ENCODE measurements around the gene PDIK1L. TPM values are rescaled to one million over a fixed set of nuclear protein-coding genes. Genes with fewer than 3 reads are reported as not detected.
A peak's percentile ranks its signal among the peaks of the same experiment; 100 is the strongest.

The PDIK1L gene
- total RNA-seq, 3 donors from 2014 or later = 9.2 to 17.3 (median 9.3) TPM

GRCh38 chr1:26126321-26127084 lies 14.9 kb downstream of the PDIK1L start:
- no peak overlapping the region for H3K4me3 ChIP-seq
- no peaks in the 10 kb centered on the region for H3K4me1 ChIP-seq
- peak in 1 of 3 donors; percentile 78 for TF ChIP-seq POLR2AphosphoS5 (IDR thresholded peaks at IDR 0.05)
- no peak for TF ChIP-seq POLR2A (IDR thresholded peaks at IDR 0.05)
- TF ChIP-seq, protein P1, sequence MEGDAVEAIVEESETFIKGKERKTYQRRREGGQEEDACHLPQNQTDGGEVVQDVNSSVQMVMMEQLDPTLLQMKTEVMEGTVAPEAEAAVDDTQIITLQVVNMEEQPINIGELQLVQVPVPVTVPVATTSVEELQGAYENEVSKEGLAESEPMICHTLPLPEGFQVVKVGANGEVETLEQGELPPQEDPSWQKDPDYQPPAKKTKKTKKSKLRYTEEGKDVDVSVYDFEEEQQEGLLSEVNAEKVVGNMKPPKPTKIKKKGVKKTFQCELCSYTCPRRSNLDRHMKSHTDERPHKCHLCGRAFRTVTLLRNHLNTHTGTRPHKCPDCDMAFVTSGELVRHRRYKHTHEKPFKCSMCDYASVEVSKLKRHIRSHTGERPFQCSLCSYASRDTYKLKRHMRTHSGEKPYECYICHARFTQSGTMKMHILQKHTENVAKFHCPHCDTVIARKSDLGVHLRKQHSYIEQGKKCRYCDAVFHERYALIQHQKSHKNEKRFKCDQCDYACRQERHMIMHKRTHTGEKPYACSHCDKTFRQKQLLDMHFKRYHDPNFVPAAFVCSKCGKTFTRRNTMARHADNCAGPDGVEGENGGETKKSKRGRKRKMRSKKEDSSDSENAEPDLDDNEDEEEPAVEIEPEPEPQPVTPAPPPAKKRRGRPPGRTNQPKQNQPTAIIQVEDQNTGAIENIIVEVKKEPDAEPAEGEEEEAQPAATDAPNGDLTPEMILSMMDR (IDR thresholded peaks at IDR 0.05) = no peak
- no peaks in the 10 kb centered on the region for H3K9me3 ChIP-seq
- peak overlapping the region; percentile 67 to 78 for H3K27ac ChIP-seq
- DNase-seq (ENCODE audit: low spot score in 2 of 2) = peak in 1 of 2 donors; percentile 48
- H3K36me3 ChIP-seq = no peaks in the 10 kb centered on the region
- H3K27me3 ChIP-seq = no peaks in the 10 kb centered on the region
- intact Hi-C loops (cut with DNase I; ENCODE audit: low total_unique reads) = no loop called here

DNA sequence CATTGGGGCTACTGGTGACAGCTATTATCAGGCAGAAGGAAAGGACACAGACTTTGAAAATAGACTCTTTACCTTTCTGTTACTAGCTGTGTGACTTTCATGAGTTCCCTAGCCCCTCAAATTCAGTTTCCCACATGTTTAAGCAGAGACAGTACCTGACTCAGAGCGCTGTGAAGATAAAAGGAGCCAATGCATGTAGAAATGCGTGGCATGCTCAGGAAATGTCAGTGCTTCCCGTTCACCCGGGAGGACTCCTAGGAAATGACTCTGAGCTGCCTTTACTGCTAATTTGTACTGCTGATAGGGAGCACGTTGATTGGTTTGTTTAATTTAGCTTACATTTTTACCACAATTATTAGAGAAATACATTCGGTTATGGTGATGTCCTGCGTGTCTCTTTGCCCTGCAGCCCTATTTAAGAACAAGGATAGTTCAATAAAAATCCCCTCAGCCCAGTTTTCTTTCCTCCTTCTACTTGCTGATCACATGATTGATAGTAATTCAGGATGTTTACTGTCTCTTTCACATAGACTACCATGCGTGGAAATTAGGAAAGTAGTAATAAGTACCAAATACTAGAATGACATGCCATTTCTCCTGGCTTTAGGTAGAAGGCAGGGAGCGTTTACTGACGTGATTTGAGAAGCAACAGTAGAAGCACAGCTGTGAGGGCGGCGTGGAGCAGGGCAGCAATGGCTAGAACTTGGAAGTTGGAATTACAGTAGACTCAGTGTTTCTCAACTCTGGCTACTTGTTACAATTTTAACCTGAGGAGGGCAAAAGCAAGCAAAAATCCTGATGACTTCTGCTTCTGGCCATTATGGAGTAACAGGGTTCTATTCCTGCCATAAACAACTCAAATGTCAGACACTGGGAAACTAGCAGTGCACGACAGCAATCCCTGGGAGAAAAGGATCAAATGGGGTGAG lies 15.9 kb downstream of the PDIK1L start:
- Histone ChIP-seq H3K36me3 (no peaks in the 10 kb centered on the region), H3K4me1 (no peaks in the 10 kb centered on the region), H3K9me3 (no peaks in the 10 kb centered on the region), H3K27me3 (no peaks in the 10 kb centered on the region), H3K4me3 (no peak overlapping the region), H3K27ac (peak overlapping the region; percentile 19 to 78)
- DNase-seq (ENCODE audit: low spot score in 2 of 2) = no peak
- TF ChIP-seq POLR2A (IDR thresholded peaks at IDR 0.05) (no peak), POLR2AphosphoS5 (IDR thresholded peaks at IDR 0.05) (no peak)
- TF ChIP-seq, protein P1 (IDR thresholded peaks at IDR 0.05) = no peak
- intact Hi-C loops (cut with DNase I; ENCODE audit: low total_unique reads) = no loop called here

- no peaks in the 10 kb centered on the region for H3K9me3 ChIP-seq
- H3K4me3 ChIP-seq = no peak overlapping the region
- intact Hi-C loops (cut with DNase I; ENCODE audit: low total_unique reads) = loop anchor here (2.0 kb wide), 1 partner anchor 53 kb away; no protein-coding TSS in a partner anchor
- TF ChIP-seq, protein P1 (IDR thresholded peaks at IDR 0.05) = no peak
- no peak for TF ChIP-seq POLR2A (IDR thresholded peaks at IDR 0.05)
- TF ChIP-seq POLR2AphosphoS5 (IDR thresholded peaks at IDR 0.05) = no peak
- no peaks in the 10 kb centered on the region for H3K4me1 ChIP-seq
- no peak for DNase-seq (ENCODE audit: low spot score in 2 of 2)
- H3K27me3 ChIP-seq = no peaks in the 10 kb centered on the region
- no peak overlapping the region for H3K27ac ChIP-seq
- no peaks in the 10 kb centered on the region for H3K36me3 ChIP-seq
These were observed 18.2 kb downstream of the PDIK1L start for GRCh38 chr1:26129778-26130177.

DNA sequence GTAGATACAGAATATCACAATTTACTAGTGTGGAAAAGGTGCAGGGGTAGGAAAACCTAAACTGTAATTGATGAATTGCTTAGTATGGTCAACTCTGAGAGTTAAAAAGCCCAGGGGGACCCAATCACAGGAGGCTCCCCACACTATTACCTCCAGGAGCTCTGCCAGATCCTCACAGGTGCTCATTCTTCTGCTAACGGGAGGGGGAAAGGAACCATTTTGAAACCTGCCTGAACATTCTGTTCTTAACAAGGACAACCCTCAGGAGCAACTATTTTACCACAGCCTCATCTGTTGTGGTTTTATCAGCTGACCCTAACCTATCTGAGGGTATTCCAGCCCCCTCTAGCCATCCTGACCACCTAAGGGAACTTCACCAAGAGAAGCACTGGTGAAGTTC lies 19.1 kb downstream of the PDIK1L start:
- intact Hi-C loops (cut with DNase I; ENCODE audit: low total_unique reads) = loop anchor here (2.0 kb wide), 1 partner anchor 54 kb away; no protein-coding TSS in a partner anchor
- no peak for DNase-seq (ENCODE audit: low spot score in 2 of 2)
- H3K4me1 ChIP-seq = no peaks in the 10 kb centered on the region

More for the DNA sequence above, 19.1 kb downstream of the PDIK1L start:
- no peaks in the 10 kb centered on the region for H3K9me3 ChIP-seq
- H3K27me3 ChIP-seq = no peaks in the 10 kb centered on the region
- H3K27ac ChIP-seq = no peak overlapping the region
- no peak overlapping the region for H3K4me3 ChIP-seq
- TF ChIP-seq POLR2AphosphoS5 (IDR thresholded peaks at IDR 0.05) (no peak), POLR2A (IDR thresholded peaks at IDR 0.05) (no peak)
- TF ChIP-seq, protein P1 (IDR thresholded peaks at IDR 0.05) = no peak
- no peaks in the 10 kb centered on the region for H3K36me3 ChIP-seq

Data from breast epithelium (tissue), 4 donors.